ENCODE results near the gene ARHGAP6. TPM values are rescaled to one million over a fixed set of nuclear protein-coding genes. Genes with fewer than 3 reads are reported as not detected.
A peak's percentile ranks its signal among the peaks of the same experiment; 100 is the strongest.

The ARHGAP6 gene
- total RNA-seq, 1 experiment from 2014 or later, result not detected

- Histone ChIP-seq H4K20me1 (ENCODE audit: insufficient read depth, low read depth, low read length) (no peaks in the 10 kb centered on the region), H3K9me3 (ENCODE audit: low read length) (no peaks in the 10 kb centered on the region), H3K4me3 (ENCODE audit: low read length) (no peak overlapping the region), H3K36me3 (ENCODE audit: insufficient read depth, low read length) (no peaks in the 10 kb centered on the region), H2AFZ (ENCODE audit: low read length) (no peak overlapping the region), H3K9me2 (replicated peaks; ENCODE audit: insufficient read depth, low read length) (no peaks in the 10 kb centered on the region), H3K27ac (ENCODE audit: low read length) (no peak overlapping the region), H3K79me2 (ENCODE audit: low read length) (no peaks in the 10 kb centered on the region), H3K4me1 (ENCODE audit: low read length) (0 out of 2 replicates have a peak, but pooled peaks cover 3% of the 10 kb centered on the region), H3K4me2 (ENCODE audit: low read depth, low read length, poor library complexity, severe bottlenecking) (no peak overlapping the region), H3K27me3 (ENCODE audit: low read length) (no peaks in the 10 kb centered on the region), H3K9ac (ENCODE audit: low read length) (no peak overlapping the region)
- DNase-seq, result no peak
Measured at GRCh38 chrX:11537141-11537540, 128.6 kb downstream of the ARHGAP6 start.

GRCh38 chrX:11535156-11535919 lies 130.4 kb downstream of the ARHGAP6 start:
- Histone ChIP-seq H3K79me2 (ENCODE audit: low read length) (no peaks in the 10 kb centered on the region), H3K4me1 (ENCODE audit: low read length) (no peaks in the 10 kb centered on the region), H2AFZ (ENCODE audit: low read length) (no peak overlapping the region), H3K9me2 (replicated peaks; ENCODE audit: insufficient read depth, low read length) (no peaks in the 10 kb centered on the region), H3K4me2 (ENCODE audit: low read depth, low read length, poor library complexity, severe bottlenecking) (no peak overlapping the region), H3K4me3 (ENCODE audit: low read length) (no peak overlapping the region), H3K9me3 (ENCODE audit: low read length) (no peaks in the 10 kb centered on the region), H3K27ac (ENCODE audit: low read length) (no peak overlapping the region), H4K20me1 (ENCODE audit: insufficient read depth, low read depth, low read length) (no peaks in the 10 kb centered on the region), H3K9ac (ENCODE audit: low read length) (no peak overlapping the region), H3K27me3 (ENCODE audit: low read length) (no peaks in the 10 kb centered on the region), H3K36me3 (ENCODE audit: insufficient read depth, low read length) (no peaks in the 10 kb centered on the region)
- DNase-seq, result no peak

DNA sequence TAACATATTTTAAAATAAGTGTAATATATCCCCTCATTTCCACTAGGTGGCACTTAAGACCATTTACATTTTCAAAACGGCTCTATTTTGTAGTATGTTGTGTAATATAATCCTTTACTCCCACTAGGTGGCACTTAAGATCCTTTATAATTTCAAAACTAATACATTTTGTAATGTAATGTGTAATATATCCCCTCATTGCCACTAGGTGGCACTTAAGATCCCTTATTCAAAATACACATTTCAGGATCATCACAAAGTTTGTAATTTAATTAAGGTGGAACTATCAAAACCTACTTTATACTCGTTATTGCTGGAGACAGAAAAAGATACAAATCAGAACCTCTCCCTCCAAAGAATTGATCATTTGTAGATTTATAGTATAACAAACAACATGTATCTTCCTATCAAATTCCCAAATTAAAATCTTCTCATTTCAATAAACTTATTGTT lies 132.5 kb downstream of the ARHGAP6 start:
- Histone ChIP-seq H3K9me2 (replicated peaks; ENCODE audit: insufficient read depth, low read length) (no peaks in the 10 kb centered on the region), H3K4me1 (ENCODE audit: low read length) (no peaks in the 10 kb centered on the region), H2AFZ (ENCODE audit: low read length) (no peak overlapping the region), H3K4me3 (ENCODE audit: low read length) (no peak overlapping the region), H3K79me2 (ENCODE audit: low read length) (no peaks in the 10 kb centered on the region), H3K9ac (ENCODE audit: low read length) (no peak overlapping the region), H3K27me3 (ENCODE audit: low read length) (no peaks in the 10 kb centered on the region), H3K36me3 (ENCODE audit: insufficient read depth, low read length) (no peaks in the 10 kb centered on the region), H4K20me1 (ENCODE audit: insufficient read depth, low read depth, low read length) (no peaks in the 10 kb centered on the region), H3K4me2 (ENCODE audit: low read depth, low read length, poor library complexity, severe bottlenecking) (no peak overlapping the region), H3K9me3 (ENCODE audit: low read length) (no peaks in the 10 kb centered on the region), H3K27ac (ENCODE audit: low read length) (no peak overlapping the region)
- DNase-seq, result peak; percentile 94

DNA sequence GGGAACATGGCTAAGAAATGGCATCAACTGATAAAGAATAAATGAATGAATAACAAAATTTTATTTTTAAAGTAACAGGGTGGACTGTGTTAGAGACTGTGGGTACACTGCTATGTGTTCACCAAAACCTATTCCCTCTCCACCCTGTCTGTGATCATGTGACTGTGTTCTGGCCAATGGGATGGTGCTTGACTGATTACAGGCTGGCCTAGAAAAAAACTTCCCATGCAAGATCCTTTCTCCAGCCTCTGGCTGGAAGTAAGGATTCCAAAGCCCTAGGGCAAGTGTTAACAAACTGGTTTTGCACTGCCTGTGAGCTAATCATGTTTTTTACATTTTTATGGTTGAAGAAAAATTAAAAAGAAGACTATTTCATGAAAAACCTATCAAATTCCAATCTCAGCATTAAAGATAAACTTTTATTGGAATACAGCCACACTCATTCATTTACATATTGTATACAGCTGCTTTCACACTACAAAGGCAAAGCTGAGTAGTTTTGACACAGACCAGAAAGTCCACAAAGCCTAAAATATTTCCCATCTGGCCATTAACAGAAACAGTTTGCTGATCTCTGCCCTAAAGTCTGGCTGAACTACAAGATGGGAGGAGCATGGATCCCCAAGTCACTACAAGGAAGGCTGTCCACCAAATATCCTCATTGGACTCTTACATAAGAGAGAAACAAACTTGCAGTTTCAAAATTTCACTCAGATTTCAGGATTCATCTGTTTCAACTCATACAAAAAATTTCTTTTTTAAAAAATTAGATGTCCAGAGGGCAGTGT lies 133.2 kb downstream of the ARHGAP6 start:
- Histone ChIP-seq H3K4me3 (ENCODE audit: low read length) (no peak overlapping the region), H3K9ac (ENCODE audit: low read length) (no peak overlapping the region), H4K20me1 (ENCODE audit: insufficient read depth, low read depth, low read length) (no peaks in the 10 kb centered on the region), H2AFZ (ENCODE audit: low read length) (no peak overlapping the region), H3K27ac (ENCODE audit: low read length) (no peak overlapping the region), H3K27me3 (ENCODE audit: low read length) (no peaks in the 10 kb centered on the region), H3K4me2 (ENCODE audit: low read depth, low read length, poor library complexity, severe bottlenecking) (no peak overlapping the region), H3K4me1 (ENCODE audit: low read length) (no peaks in the 10 kb centered on the region), H3K9me2 (replicated peaks; ENCODE audit: insufficient read depth, low read length) (no peaks in the 10 kb centered on the region), H3K9me3 (ENCODE audit: low read length) (no peaks in the 10 kb centered on the region), H3K79me2 (ENCODE audit: low read length) (no peaks in the 10 kb centered on the region), H3K36me3 (ENCODE audit: insufficient read depth, low read length) (no peaks in the 10 kb centered on the region)
- no peak for DNase-seq

DNA sequence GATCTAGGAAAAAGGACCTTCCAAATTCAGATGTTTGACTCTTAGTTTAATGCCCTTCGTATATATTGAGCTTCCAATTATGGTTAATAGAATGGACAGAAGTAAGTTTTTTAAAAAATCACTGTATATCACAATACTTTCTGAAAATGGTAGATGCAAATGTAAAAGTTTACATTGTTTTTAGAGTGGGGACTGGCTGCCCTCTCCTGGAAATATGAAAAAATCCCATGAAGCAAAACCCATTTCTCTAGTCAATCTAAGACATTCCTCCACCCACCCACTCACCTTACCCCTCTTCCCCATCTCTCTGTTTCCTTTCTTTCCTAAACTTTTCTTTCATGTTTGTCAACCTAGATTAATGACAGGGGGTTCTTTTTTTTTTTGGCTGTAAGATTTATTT lies 134.5 kb downstream of the ARHGAP6 start:
- no peaks in the 10 kb centered on the region for H3K36me3 ChIP-seq (ENCODE audit: insufficient read depth, low read length)
- no peaks in the 10 kb centered on the region for H3K79me2 ChIP-seq (ENCODE audit: low read length)
- H3K9ac ChIP-seq (ENCODE audit: low read length), result no peak overlapping the region
- no peak overlapping the region for H3K27ac ChIP-seq (ENCODE audit: low read length)
- no peaks in the 10 kb centered on the region for H3K9me2 ChIP-seq (replicated peaks; ENCODE audit: insufficient read depth, low read length)
- DNase-seq, result no peak
- no peaks in the 10 kb centered on the region for H3K27me3 ChIP-seq (ENCODE audit: low read length)
- no peak overlapping the region for H3K4me2 ChIP-seq (ENCODE audit: low read depth, low read length, poor library complexity, severe bottlenecking)
- H3K9me3 ChIP-seq (ENCODE audit: low read length), result no peaks in the 10 kb centered on the region
- no peaks in the 10 kb centered on the region for H3K4me1 ChIP-seq (ENCODE audit: low read length)
- no peak overlapping the region for H2AFZ ChIP-seq (ENCODE audit: low read length)
- H3K4me3 ChIP-seq (ENCODE audit: low read length), result no peak overlapping the region
- no peaks in the 10 kb centered on the region for H4K20me1 ChIP-seq (ENCODE audit: insufficient read depth, low read depth, low read length)

- Histone ChIP-seq H3K27me3 (ENCODE audit: low read length) (no peaks in the 10 kb centered on the region), H3K4me3 (ENCODE audit: low read length) (no peak overlapping the region), H3K36me3 (ENCODE audit: insufficient read depth, low read length) (no peaks in the 10 kb centered on the region), H2AFZ (ENCODE audit: low read length) (no peak overlapping the region), H3K27ac (ENCODE audit: low read length) (no peak overlapping the region), H3K79me2 (ENCODE audit: low read length) (no peaks in the 10 kb centered on the region), H4K20me1 (ENCODE audit: insufficient read depth, low read depth, low read length) (no peaks in the 10 kb centered on the region), H3K9ac (ENCODE audit: low read length) (no peak overlapping the region), H3K9me3 (ENCODE audit: low read length) (no peaks in the 10 kb centered on the region), H3K4me1 (ENCODE audit: low read length) (no peaks in the 10 kb centered on the region), H3K9me2 (replicated peaks; ENCODE audit: insufficient read depth, low read length) (no peaks in the 10 kb centered on the region), H3K4me2 (ENCODE audit: low read depth, low read length, poor library complexity, severe bottlenecking) (no peak overlapping the region)
- DNase-seq, result no peak
Measured at GRCh38 chrX:11530621-11531020, 135.1 kb downstream of the ARHGAP6 start.

DNA sequence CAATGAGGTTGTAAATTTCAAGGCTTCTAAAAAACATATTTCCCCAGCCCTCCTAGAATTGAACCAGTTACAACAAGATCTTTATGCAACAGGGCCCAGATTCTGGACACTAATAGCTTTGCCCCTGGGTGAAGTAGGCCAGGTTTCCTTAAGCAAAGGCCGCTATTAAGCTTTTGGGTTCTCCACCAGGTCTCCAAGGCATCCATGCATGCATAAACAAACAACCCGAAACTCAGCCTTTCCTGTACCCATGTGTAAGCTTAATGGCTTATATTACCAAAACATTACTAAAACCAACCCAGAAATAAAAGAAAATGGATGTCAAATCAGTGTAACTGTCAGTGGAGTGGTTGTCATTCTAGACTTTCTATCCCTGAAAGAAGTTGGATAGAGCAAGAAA lies 137.1 kb downstream of the ARHGAP6 start:
- no peak overlapping the region for H3K4me3 ChIP-seq (ENCODE audit: low read length)
- DNase-seq, result no peak
- H4K20me1 ChIP-seq (ENCODE audit: insufficient read depth, low read depth, low read length), result no peaks in the 10 kb centered on the region
- no peaks in the 10 kb centered on the region for H3K4me1 ChIP-seq (ENCODE audit: low read length)
- H3K36me3 ChIP-seq (ENCODE audit: insufficient read depth, low read length), result no peaks in the 10 kb centered on the region
- no peaks in the 10 kb centered on the region for H3K27me3 ChIP-seq (ENCODE audit: low read length)
- no peaks in the 10 kb centered on the region for H3K9me2 ChIP-seq (replicated peaks; ENCODE audit: insufficient read depth, low read length)
- H2AFZ ChIP-seq (ENCODE audit: low read length), result no peak overlapping the region
- no peak overlapping the region for H3K4me2 ChIP-seq (ENCODE audit: low read depth, low read length, poor library complexity, severe bottlenecking)
- no peak overlapping the region for H3K27ac ChIP-seq (ENCODE audit: low read length)
- no peaks in the 10 kb centered on the region for H3K9me3 ChIP-seq (ENCODE audit: low read length)
- no peaks in the 10 kb centered on the region for H3K79me2 ChIP-seq (ENCODE audit: low read length)
- no peak overlapping the region for H3K9ac ChIP-seq (ENCODE audit: low read length)

DNA sequence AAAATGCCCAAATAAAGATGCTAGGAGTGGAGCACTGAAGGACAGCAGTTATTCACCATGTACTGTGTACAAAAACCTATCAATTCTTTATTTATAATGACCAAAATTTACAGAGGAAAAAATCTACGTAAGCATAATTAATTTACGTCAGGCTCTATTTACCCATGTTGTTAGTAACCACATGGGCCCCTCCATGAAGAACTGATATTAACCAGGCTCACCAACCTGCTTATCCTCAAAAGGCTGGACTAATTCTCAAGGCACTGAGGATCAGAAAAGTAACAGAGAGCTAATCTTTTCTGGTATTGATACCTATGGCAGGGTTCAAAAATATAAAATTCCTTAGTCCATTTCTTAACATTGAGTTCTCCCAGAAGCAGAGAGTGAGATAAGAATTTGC lies 140.0 kb downstream of the ARHGAP6 start:
- Histone ChIP-seq H3K27ac (ENCODE audit: low read length) (no peak overlapping the region), H3K27me3 (ENCODE audit: low read length) (no peaks in the 10 kb centered on the region), H3K9me2 (replicated peaks; ENCODE audit: insufficient read depth, low read length) (no peaks in the 10 kb centered on the region), H3K4me1 (ENCODE audit: low read length) (no peaks in the 10 kb centered on the region), H3K36me3 (ENCODE audit: insufficient read depth, low read length) (no peaks in the 10 kb centered on the region), H3K4me2 (ENCODE audit: low read depth, low read length, poor library complexity, severe bottlenecking) (no peak overlapping the region), H4K20me1 (ENCODE audit: insufficient read depth, low read depth, low read length) (no peaks in the 10 kb centered on the region), H3K79me2 (ENCODE audit: low read length) (no peaks in the 10 kb centered on the region), H2AFZ (ENCODE audit: low read length) (no peak overlapping the region), H3K9me3 (ENCODE audit: low read length) (no peaks in the 10 kb centered on the region), H3K9ac (ENCODE audit: low read length) (no peak overlapping the region), H3K4me3 (ENCODE audit: low read length) (no peak overlapping the region)
- no peak for DNase-seq

All from Karpas-422 (cell line).